ENCODE results near the gene USP30. TPM values are rescaled to one million over a fixed set of nuclear protein-coding genes. Genes with fewer than 3 reads are reported as not detected.

The USP30 gene
- total and polyA plus RNA-seq, 10 of the 15 experiments (the other 5 are each of a cell fraction or from before 2014, with no cell fraction given): 2.1 to 16.2 (median 6.4) TPM

DNA sequence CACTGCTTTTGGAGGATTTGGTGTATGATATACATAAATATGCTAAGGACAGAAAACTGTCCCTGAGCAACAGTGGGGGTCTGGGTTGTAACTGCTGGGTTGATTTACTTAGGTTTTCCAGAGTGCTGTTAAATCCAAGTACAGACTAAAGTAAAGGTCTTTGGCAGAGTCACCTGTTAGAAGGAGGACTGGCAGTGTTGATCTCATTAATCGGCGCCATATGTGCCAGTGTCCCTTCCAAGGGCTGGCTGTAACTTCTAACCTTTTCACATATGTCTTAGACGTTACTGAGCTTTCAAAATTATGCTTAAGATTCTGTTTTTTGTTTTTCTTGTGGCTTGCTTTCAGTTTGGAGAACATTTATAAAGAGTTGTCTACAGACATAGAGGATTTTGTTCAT lies 50.1 kb downstream of the USP30 start:
- H3K27me3 ChIP-seq (replicated peaks in 1 of 2; ENCODE audit: control insufficient read depth in 2 of 2, insufficient read depth in 2 of 2, low read length in 1 of 2): no peaks in the 10 kb centered on the region
- H4K20me1 ChIP-seq (ENCODE audit: control insufficient read depth, insufficient read depth): no peaks in the 10 kb centered on the region
- in situ Hi-C loops (cut with MboI) (no loop called here), intact Hi-C loops (cut with micrococcal nuclease; ENCODE audit: unreplicated experiment) (no loop called here)
- H3K4me3 ChIP-seq: no peak overlapping the region
- no peaks in the 10 kb centered on the region for H3K9me3 ChIP-seq (replicated peaks; ENCODE audit: control insufficient read depth, insufficient read depth, low read length)
- no peak overlapping the region for H2AFZ ChIP-seq (ENCODE audit: control insufficient read depth, low read depth, low read length)
- WGBS (ENCODE audit: insufficient coverage, insufficient replicate concordance, low lambda C conversion rate, missing lambda C conversion rate): 96% methylated on average over 3 of the region's 3 CpGs
- no TSS peak for BruUV-seq (replicated peaks)
- no peak overlapping the region for H3K27ac ChIP-seq (ENCODE audit: control insufficient read depth, insufficient read depth)
- peaks cover 10 to 15% of the 10 kb centered on the region in 2 experiments for H3K36me3 ChIP-seq (ENCODE audit: control insufficient read depth in 2 of 2, insufficient read depth in 2 of 2, low read length in 1 of 2)
- FAIRE-seq (no peak), ATAC-seq (no peak), DNase-seq (ENCODE audit: low read depth, low spot score) (no peak)
- H3K9ac ChIP-seq (ENCODE audit: control insufficient read depth, insufficient read depth, low read length): no peak overlapping the region
- ChIA-PET CTCF (interaction anchor here (1.2 to 2.0 kb wide), 2 partner anchors 10 kb away, joined by 3 to 9 read pairs; no protein-coding TSS in a partner anchor), SMC1A (ENCODE audit: uncharacterized antibody, unreplicated experiment) (interaction anchor here (0.7 kb wide), 1 partner anchor 9 kb away, joined by 3 read pairs; no protein-coding TSS in a partner anchor), RAD21 (ENCODE audit: unreplicated experiment) (no interaction called here), POLR2A (no interaction called here)
- no peak overlapping the region for H3K4me2 ChIP-seq (ENCODE audit: control insufficient read depth, insufficient read depth)
- no peak for TF ChIP-seq DPF2 (IDR thresholded peaks at IDR 0.05)
- no peak for TF ChIP-seq ZBTB11 (CRISPR knock-in tag; IDR thresholded peaks at IDR 0.05)
- TF ChIP-seq MTA3 (IDR thresholded peaks at IDR 0.05; ENCODE audit: borderline replicate concordance, low read length): no peak
- TF ChIP-seq GABPA (IDR thresholded peaks at IDR 0.05; ENCODE audit: low read depth): no peak
- TF ChIP-seq, protein P1, sequence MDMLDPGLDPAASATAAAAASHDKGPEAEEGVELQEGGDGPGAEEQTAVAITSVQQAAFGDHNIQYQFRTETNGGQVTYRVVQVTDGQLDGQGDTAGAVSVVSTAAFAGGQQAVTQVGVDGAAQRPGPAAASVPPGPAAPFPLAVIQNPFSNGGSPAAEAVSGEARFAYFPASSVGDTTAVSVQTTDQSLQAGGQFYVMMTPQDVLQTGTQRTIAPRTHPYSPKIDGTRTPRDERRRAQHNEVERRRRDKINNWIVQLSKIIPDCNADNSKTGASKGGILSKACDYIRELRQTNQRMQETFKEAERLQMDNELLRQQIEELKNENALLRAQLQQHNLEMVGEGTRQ (IDR thresholded peaks at IDR 0.05; ENCODE audit: borderline replicate concordance, low read depth, low read length): no peak
- TF ChIP-seq, protein P2, sequence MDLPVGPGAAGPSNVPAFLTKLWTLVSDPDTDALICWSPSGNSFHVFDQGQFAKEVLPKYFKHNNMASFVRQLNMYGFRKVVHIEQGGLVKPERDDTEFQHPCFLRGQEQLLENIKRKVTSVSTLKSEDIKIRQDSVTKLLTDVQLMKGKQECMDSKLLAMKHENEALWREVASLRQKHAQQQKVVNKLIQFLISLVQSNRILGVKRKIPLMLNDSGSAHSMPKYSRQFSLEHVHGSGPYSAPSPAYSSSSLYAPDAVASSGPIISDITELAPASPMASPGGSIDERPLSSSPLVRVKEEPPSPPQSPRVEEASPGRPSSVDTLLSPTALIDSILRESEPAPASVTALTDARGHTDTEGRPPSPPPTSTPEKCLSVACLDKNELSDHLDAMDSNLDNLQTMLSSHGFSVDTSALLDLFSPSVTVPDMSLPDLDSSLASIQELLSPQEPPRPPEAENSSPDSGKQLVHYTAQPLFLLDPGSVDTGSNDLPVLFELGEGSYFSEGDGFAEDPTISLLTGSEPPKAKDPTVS (IDR thresholded peaks at IDR 0.05; ENCODE audit: low read depth, low read length): no peak
- TF ChIP-seq BHLHE40 (IDR thresholded peaks at IDR 0.05; ENCODE audit: borderline replicate concordance in 1 of 2, low read depth in 2 of 2, low read length in 1 of 2): no peak
- no peak for TF ChIP-seq SMC3 (IDR thresholded peaks at IDR 0.05; ENCODE audit: borderline replicate concordance, low read length)
- TF ChIP-seq SUZ12 (IDR thresholded peaks at IDR 0.05; ENCODE audit: unreplicated experiment): no peak
- TF ChIP-seq IKZF1 (conservative IDR thresholded peaks at IDR 0.05): no peak
- no peak for TF ChIP-seq KAT2A (conservative IDR thresholded peaks at IDR 0.05; ENCODE audit: control insufficient read depth, low read depth, low read length)
- no peak for TF ChIP-seq SUPT20H (IDR thresholded peaks at IDR 0.05; ENCODE audit: borderline replicate concordance, control insufficient read depth, low read depth, low read length)
- no peak for TF ChIP-seq BCL11A (IDR thresholded peaks at IDR 0.05; ENCODE audit: low read depth, low read length)
- TF ChIP-seq E2F4 (IDR thresholded peaks at IDR 0.05; ENCODE audit: low read depth, low read length): no peak
- no peak for TF ChIP-seq BCL3 (IDR thresholded peaks at IDR 0.05; ENCODE audit: borderline replicate concordance, insufficient read depth, low read depth, low read length, poor library complexity, severe bottlenecking)
- H3K4me1 ChIP-seq (ENCODE audit: control insufficient read depth, insufficient read depth, low read length): no peaks in the 10 kb centered on the region; the same call in 1 of the 2 replicates
- peaks cover 15% of the 10 kb centered on the region for H3K79me2 ChIP-seq (ENCODE audit: control insufficient read depth, insufficient read depth, low read length)

Data from GM12878 (cell line).